Measurements from ENCODE around the gene ZNF785. TPM values are rescaled to one million over a fixed set of nuclear protein-coding genes. Genes with fewer than 3 reads are reported as not detected.
"Not testable (repeated sequence)": the region's sequence is repeated elsewhere in the genome, so short reads cannot be mapped to it uniquely, and the experiment has no call there.

ZNF785 gene
- not detected in 2 replicates for total RNA-seq (2014; rRNA removed; shearing (Covaris generic))

GRCh38 chr16:30585400-30586191 is at the start of gene ZNF785:
TSS of gene ZNF785 (minus strand) at chr16:30585697. CDS start at chr16:30585611, 86 bp downstream.
- peak; percentile 99 for DNase-seq (ENCODE audit: low spot score)

DNA sequence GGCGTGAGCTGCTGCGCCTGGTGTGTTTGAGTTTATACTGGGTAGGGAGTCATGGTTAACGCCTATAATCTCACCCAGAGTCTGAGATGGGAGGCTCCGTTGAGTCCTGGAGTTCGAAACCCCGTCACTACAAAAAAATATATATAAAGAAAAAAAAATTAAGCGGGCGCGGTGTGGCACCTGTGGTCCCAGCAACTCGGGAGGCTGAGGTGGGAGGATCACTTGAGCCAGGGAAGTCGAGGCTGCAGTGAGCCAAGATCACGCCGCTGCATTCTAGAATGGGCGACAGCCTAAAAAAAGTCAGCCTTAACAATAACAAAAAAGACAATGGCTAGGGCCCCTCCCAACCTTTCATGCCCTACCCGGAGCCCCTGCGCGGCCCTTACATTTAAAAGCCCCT is 48.0 kb upstream of the ZNF785 start:
- no peak for DNase-seq (ENCODE audit: low spot score)
- in situ Hi-C loops (cut with HindIII; ENCODE audit: low sequenced_read_pairs), result loop anchor here (5.0 to 25.0 kb wide), 2 partner anchors 59 to 221 kb away; partner anchors contain the start of gene ZNF771

More at GRCh38 chr16:30585400-30586191, at the start of gene ZNF785:
- in situ Hi-C loops (cut with HindIII; ENCODE audit: low sequenced_read_pairs), result no loop called here

- in situ Hi-C loops (cut with HindIII; ENCODE audit: low sequenced_read_pairs), result loop anchor here (5.0 to 25.0 kb wide), 2 partner anchors 60 to 220 kb away; partner anchors contain the start of gene ZNF771
- not testable (repeated sequence) for DNase-seq (ENCODE audit: low spot score)
Observed at GRCh38 chr16:30632454-30632853, 47.0 kb upstream of the ZNF785 start.

DNA sequence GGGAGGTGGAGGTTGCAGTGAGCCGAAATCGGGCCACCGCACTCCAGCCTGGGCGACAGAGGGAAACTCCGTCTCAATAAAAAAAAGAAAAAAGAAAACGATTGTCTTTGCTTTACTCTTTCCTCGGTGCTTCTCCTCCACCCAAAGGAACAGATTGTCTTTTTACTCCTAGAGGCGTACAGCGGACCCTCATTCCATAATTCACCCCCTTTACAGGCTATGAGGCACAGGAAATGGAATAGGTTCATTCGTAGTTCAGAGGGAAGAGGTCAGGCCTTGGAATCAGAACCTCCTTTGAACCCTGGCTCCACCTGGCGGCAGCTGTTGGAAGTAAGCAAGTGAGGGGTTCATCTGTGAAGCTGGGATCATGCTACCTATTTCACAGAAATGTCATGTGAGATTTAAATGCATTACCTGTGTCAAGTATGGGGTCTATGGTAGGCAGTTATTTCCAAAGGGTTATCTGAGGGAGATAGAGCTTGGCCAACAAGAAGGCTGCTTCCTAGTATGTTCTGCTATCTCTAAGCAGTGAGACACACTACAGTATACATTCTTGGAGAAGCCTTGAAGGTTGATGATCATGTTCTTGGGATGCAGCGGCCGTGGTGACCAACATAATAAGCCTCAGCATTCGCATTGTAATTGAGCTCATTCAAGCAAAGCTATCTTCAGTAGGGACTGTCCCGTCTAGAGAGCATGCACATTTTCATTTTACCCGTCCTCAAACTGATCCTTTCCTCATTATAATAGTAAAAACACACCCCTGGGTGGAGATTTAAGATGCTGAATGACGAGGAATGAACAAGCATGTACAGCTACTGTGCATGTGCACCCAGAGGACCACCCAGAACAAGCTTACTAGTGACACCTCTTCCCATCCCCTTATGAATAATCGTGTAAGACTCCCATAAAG is 43.4 kb upstream of the ZNF785 start:
- DNase-seq (ENCODE audit: low spot score), result peak; percentile 84
- in situ Hi-C loops (cut with HindIII; ENCODE audit: low sequenced_read_pairs), result loop anchor here (25.0 kb wide), 1 partner anchor 217 kb away; the partner anchor contains the start of gene ZNF771

- no peak for DNase-seq (ENCODE audit: low spot score)
- in situ Hi-C loops (cut with HindIII; ENCODE audit: low sequenced_read_pairs), result loop anchor here (25.0 kb wide), 1 partner anchor 214 kb away; the partner anchor contains the start of gene ZNF771
Observed at GRCh38 chr16:30626236-30626635, 40.7 kb upstream of the ZNF785 start.

DNA sequence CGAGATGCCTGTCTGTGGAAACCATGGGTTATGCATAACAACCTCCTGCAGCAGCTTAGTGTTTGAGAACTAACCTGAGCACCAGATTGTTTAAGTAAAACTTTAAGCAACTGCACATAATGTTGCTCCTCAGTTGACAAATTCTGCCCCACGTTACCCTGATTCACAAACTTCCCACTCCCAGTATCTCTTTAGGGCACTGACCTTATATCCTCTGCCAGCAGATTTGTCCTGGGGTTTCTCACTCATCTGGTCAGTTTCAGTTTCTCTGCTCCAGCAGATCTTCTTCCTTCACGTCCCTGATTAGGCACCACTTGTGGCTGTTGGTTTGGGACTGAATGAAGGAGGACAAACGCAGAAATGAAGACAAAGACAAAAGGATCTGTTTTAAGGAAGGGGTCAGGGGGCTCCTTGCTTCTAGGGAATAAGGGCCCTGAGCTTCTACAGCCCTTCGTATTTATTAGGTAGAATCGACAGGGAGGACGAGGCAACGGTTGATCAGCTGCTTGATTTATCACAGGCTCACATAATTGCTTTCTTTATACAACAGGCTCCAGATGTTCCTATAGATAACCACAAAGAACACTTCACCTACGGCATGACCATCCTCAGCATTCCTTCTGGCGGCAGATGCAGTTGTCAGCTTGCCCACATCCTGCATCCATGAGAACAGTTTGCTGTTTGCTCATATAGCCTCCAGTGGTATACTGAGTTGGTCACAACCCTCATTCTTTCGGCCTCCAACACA is 38.2 kb upstream of the ZNF785 start:
- DNase-seq (ENCODE audit: low spot score), result no peak
- in situ Hi-C loops (cut with HindIII; ENCODE audit: low sequenced_read_pairs), result no loop called here

DNA sequence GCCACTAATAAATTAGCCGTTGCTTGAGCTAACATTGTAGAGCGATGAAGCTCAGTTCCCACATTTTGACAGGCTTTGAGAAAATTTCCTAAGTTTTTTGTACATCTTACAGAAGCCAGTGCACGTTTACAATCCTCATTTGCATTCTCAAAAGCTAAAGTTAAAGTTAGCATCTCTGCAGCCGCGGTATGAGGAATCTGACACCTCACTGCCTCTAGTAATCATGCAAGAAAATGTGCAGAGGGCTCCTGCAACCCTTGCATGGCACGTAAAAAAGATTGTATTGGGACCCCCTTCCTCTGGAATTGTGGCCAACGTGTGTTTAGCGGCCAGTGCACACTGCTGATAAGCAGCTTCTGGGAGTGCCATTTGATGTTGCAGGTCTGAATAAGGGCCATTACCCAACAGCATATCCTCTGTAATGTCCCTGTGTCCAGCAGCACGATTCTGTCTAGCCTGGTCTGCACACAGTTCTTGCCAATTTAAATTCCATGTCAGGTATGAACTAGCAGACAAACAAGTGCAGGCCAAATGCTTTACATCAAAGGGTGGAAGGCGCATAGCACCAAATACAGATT is 37.0 kb upstream of the ZNF785 start:
- DNase-seq (ENCODE audit: low spot score), result no peak

DNA sequence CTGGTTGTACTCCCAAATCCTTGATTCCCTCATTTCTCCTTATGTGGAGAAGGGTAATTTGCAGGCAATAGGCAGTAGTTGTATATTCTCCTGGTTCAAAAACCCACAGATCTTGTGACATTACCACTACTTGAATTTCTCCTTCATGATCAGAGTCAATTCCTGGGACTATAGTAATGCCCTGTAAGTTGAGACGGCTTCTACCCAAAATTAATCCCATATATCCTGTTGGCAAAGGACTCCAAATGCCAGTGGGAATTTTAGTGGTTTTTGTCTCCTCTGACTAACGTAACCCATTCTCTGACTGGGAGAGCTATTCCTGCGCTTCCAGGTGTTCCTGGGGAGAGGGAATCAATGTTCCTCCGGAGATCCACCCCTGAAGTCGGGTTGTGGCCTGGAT is 36.3 kb upstream of the ZNF785 start:
- in situ Hi-C loops (cut with HindIII; ENCODE audit: low sequenced_read_pairs), result no loop called here
- DNase-seq (ENCODE audit: low spot score), result no peak

More for the DNA sequence above, 37.0 kb upstream of the ZNF785 start:
- in situ Hi-C loops (cut with HindIII; ENCODE audit: low sequenced_read_pairs), result no loop called here

GRCh38 chr16:30620169-30620568 is 34.7 kb upstream of the ZNF785 start:
- in situ Hi-C loops (cut with HindIII; ENCODE audit: low sequenced_read_pairs), result no loop called here
- DNase-seq (ENCODE audit: low spot score), result no peak

GRCh38 chr16:30619638-30620037 is 34.1 kb upstream of the ZNF785 start:
- no peak for DNase-seq (ENCODE audit: low spot score)
- in situ Hi-C loops (cut with HindIII; ENCODE audit: low sequenced_read_pairs), result no loop called here

GRCh38 chr16:30619202-30619601 is 33.7 kb upstream of the ZNF785 start:
- in situ Hi-C loops (cut with HindIII; ENCODE audit: low sequenced_read_pairs), result no loop called here
- no peak for DNase-seq (ENCODE audit: low spot score)

DNA sequence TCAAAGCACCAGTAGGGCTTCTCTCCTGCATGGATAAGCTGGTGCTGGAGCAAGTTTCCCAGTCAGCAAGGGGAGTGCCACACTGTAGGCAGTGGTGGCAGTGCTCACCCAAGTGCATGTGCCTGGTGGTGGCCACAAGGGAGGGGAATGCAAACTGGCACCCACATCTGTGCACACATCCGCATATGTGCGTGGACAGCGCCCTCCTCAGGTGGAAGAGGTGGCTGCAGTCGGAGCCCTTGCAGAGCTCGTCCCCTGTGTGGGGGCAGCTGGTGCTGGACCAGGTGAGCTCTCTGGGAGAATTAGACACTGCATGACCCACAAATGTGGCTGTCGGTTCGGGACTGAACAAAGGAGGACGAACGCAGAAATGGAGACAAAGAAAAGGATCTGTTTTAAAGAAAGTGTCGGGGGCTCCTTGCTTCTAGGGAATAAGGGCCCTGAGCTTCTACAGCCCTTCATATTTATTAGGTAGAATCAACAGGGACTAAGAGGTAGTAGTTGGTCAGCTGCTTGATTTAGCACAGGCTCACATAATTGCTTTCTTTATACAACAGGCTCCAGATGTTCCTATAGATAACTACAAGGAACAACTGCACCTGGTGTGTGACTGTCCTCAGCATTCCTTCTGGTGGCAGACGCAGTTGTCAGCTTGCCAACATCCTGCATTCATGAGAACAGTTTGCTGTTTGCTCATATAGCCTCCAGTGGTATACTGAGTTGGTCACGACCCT is 30.0 kb upstream of the ZNF785 start:
- in situ Hi-C loops (cut with HindIII; ENCODE audit: low sequenced_read_pairs), result no loop called here

DNA sequence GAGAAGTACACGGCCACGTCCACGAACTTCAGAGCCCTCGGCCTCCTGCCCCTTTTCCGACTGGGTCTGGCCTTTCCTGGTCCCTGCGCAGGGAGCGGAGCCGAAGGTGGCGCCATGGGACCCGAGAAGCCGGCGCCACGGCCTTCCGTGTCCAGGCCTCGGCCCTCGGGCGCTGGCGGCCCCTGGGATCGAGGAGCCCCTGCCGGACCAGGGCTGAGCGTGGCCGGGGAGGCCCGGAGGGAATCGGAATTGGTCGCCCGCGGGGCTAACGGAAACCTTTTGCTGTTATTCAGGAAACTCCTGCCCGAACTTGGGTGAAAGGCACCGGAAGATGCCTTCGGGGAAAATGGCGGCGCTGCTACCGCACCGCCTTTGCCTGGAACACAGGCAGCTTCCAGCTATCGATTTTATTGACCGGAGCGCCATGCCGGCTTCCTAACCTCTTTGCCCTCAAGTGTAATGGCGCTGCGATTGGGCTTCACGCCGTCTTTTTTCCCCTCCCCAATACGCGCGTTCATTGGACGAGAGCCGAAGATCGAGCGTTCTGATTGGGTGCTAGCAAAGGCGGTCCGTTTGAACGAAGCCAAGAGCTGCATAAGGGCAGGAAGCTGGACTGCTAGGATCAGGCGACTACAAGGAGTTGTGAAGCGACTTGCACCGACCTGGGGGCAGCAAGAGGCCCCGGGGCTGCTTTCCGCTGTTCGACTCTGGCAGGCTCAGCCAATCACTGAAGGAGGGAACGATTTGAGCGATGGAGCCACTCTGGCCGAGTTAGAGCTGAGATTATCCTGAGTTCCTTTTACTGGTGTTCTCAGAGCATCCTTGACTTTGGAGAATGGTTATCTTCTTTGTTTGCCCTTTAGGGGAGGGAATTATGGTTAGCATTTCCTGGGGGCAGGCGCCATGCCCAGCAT is 24.7 kb upstream of the ZNF785 start, which contains the start of gene ZNF689:
TSS of gene ZNF689 (minus strand) at position 464 of the 914 bp plus-strand sequence. CDS start at position 116, 348 bp downstream.
- in situ Hi-C loops (cut with HindIII; ENCODE audit: low sequenced_read_pairs), result no loop called here

More for the DNA sequence above, 30.0 kb upstream of the ZNF785 start:
- peak; percentile 13 for DNase-seq (ENCODE audit: low spot score)

DNA sequence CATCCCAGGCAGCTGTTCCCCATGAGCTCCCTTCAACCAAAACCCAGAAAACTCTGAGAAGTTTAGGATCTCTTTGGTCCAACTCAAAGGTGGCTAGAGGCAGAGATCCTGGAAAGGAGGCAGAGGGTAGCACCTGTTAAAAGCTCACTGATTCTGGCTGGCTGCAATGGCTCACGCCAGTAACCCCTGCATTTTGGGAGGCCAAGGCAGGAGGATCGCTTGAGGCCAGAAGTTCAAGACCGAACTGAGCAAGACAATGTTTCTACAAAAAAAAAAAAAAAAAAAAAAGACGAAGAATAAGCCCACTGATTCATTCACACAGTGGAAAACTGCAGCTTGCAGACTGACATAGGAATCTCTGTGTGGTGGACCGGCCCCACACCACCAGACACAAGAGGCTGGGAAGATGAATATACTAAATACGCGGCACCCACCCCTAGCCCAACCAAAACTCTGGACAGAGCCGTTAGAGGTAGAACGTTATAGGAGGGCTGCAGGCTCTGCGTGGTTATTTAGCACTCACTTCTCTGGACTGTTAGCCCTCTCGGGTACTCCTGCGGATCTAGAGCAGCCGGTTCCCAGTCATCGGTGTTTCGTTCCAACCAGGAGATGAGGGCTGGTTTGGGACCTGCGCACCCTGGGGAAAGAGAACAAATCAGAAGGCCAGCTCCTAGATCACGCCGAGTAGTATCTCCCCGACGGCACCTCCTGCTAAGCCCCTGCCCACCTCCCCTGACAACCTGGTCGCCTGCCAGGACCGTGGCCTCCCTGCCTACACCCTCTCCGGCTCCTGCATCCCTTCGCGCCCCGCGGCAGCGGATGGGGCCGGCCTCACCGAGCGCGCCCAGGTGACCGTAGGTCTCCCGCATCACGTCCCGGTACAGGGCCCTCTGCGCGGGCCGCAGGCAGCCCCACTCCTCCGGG is 23.8 kb upstream of the ZNF785 start:
- DNase-seq (ENCODE audit: low spot score), result peak; percentile 57
- in situ Hi-C loops (cut with HindIII; ENCODE audit: low sequenced_read_pairs), result no loop called here

More for the DNA sequence above, 24.7 kb upstream of the ZNF785 start, which contains the start of gene ZNF689:
- DNase-seq (ENCODE audit: low spot score), result peak; percentile 98

GRCh38 chr16:30606004-30606403 is 20.5 kb upstream of the ZNF785 start:
- in situ Hi-C loops (cut with HindIII; ENCODE audit: low sequenced_read_pairs), result no loop called here
- DNase-seq (ENCODE audit: low spot score), result no peak

- no peak for DNase-seq (ENCODE audit: low spot score)
- in situ Hi-C loops (cut with HindIII; ENCODE audit: low sequenced_read_pairs), result no loop called here
Observed at GRCh38 chr16:30605158-30605557, 19.7 kb upstream of the ZNF785 start.
